ENCODE measurements around the gene MATN4. TPM values are rescaled to one million over a fixed set of nuclear protein-coding genes. Genes with fewer than 3 reads are reported as not detected.

The MATN4 gene
- total and polyA plus RNA-seq, 2 of the 13 experiments (the other 11 are each of a cell fraction or from before 2014, with no cell fraction given): not detected

DNA sequence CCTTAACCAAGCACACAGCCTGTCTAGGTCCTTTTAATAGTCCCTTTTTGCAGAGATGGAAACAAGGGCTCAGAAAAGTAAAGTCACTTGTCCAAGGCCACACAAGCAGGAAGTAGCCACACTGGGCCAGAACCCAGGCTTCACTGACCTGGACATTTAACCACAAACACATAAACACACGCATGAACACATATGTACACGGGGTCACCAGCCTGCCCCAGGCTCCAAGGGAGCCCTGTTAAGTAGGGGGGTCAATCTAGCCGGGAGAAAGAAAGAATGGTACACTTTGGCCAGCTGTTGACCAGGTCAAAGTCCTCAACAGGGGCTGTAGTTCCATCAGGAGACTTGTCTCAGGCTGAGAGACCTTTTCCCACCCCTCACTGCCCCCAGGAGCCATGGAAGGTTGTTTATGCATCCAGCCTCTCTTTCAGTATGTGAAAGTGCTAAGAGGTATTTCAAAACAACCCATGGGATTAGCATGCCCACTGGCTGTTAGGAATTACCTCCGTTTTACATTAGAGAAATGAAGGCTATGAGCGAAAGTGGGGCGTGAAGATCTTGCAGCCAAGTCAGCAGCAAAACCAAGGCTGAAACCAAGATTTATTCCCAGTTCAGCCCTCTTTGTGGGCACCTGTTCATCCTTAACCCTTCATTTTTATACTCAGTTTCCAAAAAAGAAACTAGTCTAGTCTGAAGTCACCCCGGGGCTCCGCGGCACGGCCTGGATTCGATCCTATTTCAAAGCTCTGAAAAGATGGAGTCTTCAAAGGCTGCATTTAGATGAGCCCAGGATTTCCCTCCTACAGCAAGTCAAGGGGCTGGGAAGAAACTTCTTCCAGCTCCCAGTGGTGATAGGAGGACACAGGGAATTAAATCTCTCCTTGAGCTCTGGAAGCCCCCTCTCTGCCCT lies 30.3 kb upstream of the MATN4 start (continued):
- TF ChIP-seq, protein P1, sequence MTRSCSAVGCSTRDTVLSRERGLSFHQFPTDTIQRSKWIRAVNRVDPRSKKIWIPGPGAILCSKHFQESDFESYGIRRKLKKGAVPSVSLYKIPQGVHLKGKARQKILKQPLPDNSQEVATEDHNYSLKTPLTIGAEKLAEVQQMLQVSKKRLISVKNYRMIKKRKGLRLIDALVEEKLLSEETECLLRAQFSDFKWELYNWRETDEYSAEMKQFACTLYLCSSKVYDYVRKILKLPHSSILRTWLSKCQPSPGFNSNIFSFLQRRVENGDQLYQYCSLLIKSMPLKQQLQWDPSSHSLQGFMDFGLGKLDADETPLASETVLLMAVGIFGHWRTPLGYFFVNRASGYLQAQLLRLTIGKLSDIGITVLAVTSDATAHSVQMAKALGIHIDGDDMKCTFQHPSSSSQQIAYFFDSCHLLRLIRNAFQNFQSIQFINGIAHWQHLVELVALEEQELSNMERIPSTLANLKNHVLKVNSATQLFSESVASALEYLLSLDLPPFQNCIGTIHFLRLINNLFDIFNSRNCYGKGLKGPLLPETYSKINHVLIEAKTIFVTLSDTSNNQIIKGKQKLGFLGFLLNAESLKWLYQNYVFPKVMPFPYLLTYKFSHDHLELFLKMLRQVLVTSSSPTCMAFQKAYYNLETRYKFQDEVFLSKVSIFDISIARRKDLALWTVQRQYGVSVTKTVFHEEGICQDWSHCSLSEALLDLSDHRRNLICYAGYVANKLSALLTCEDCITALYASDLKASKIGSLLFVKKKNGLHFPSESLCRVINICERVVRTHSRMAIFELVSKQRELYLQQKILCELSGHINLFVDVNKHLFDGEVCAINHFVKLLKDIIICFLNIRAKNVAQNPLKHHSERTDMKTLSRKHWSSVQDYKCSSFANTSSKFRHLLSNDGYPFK (CRISPR knock-in tag; IDR thresholded peaks at IDR 0.05; ENCODE audit: borderline replicate concordance): no peak; the same call in 1 of the 2 replicates
- TF ChIP-seq HOXA5 (CRISPR knock-in tag; IDR thresholded peaks at IDR 0.05) (peak; percentile 56; the same call in 1 of the 2 replicates), SAFB2 (CRISPR knock-in tag; IDR thresholded peaks at IDR 0.05; ENCODE audit: borderline replicate concordance, low read depth) (peak; percentile 63; the same call in 1 of the 2 replicates), MTA1 (CRISPR knock-in tag; IDR thresholded peaks at IDR 0.05; ENCODE audit: borderline replicate concordance) (peak; percentile 71; the same call in 1 of the 2 replicates), NCOR1 (IDR thresholded peaks at IDR 0.05; ENCODE audit: borderline replicate concordance, low read length) (peak; percentile 87; the same call in 1 of the 2 replicates), ELF1 (CRISPR knock-in tag; IDR thresholded peaks at IDR 0.05) (peak; percentile 60; the same call in 1 of the 2 replicates), SALL1 (CRISPR knock-in tag; IDR thresholded peaks at IDR 0.05) (peak; percentile 84), ZNF547 (CRISPR knock-in tag; IDR thresholded peaks at IDR 0.05) (peak; percentile 21; the same call in 1 of the 2 replicates), ESRRA (CRISPR knock-in tag; IDR thresholded peaks at IDR 0.05; ENCODE audit: low read depth) (no peak), ZKSCAN1 (IDR thresholded peaks at IDR 0.05; ENCODE audit: low read length) (no peak), PHF8 (CRISPR knock-in tag; IDR thresholded peaks at IDR 0.05) (no peak), POLR2G (IDR thresholded peaks at IDR 0.05; ENCODE audit: low read depth, low read length) (no peak; the same call in none of the 2 replicates), ZNF747 (CRISPR knock-in tag; IDR thresholded peaks at IDR 0.05; ENCODE audit: borderline replicate concordance) (peak; percentile 77; the same call in 1 of the 2 replicates), ELF3 (CRISPR knock-in tag; IDR thresholded peaks at IDR 0.05) (peak; percentile 76), POLR2A (IDR thresholded peaks at IDR 0.05; ENCODE audit: insufficient read depth in 1 of 2, low read depth in 2 of 2, low read length in 2 of 2) (no peak), CBFB (CRISPR knock-in tag; IDR thresholded peaks at IDR 0.05) (0 out of 2 replicates have a peak, but pooled peaks have one; percentile 42), FLYWCH1 (CRISPR knock-in tag; IDR thresholded peaks at IDR 0.05) (peak; percentile 72; the same call in 1 of the 2 replicates)
- TF ChIP-seq, protein P2, sequence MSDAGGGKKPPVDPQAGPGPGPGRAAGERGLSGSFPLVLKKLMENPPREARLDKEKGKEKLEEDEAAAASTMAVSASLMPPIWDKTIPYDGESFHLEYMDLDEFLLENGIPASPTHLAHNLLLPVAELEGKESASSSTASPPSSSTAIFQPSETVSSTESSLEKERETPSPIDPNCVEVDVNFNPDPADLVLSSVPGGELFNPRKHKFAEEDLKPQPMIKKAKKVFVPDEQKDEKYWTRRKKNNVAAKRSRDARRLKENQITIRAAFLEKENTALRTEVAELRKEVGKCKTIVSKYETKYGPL (CRISPR knock-in tag; IDR thresholded peaks at IDR 0.05): no peak
- TF ChIP-seq, protein P3, sequence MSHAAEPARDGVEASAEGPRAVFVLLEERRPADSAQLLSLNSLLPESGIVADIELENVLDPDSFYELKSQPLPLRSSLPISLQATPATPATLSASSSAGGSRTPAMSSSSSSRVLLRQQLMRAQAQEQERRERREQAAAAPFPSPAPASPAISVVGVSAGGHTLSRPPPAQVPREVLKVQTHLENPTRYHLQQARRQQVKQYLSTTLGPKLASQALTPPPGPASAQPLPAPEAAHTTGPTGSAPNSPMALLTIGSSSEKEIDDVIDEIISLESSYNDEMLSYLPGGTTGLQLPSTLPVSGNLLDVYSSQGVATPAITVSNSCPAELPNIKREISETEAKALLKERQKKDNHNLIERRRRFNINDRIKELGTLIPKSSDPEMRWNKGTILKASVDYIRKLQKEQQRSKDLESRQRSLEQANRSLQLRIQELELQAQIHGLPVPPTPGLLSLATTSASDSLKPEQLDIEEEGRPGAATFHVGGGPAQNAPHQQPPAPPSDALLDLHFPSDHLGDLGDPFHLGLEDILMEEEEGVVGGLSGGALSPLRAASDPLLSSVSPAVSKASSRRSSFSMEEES (CRISPR knock-in tag; IDR thresholded peaks at IDR 0.05): no peak
- TF ChIP-seq, protein P4, sequence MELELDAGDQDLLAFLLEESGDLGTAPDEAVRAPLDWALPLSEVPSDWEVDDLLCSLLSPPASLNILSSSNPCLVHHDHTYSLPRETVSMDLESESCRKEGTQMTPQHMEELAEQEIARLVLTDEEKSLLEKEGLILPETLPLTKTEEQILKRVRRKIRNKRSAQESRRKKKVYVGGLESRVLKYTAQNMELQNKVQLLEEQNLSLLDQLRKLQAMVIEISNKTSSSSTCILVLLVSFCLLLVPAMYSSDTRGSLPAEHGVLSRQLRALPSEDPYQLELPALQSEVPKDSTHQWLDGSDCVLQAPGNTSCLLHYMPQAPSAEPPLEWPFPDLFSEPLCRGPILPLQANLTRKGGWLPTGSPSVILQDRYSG (CRISPR knock-in tag; IDR thresholded peaks at IDR 0.05): 0 out of 2 replicates have a peak, but pooled peaks have one; percentile 46
- TF ChIP-seq, protein P5, sequence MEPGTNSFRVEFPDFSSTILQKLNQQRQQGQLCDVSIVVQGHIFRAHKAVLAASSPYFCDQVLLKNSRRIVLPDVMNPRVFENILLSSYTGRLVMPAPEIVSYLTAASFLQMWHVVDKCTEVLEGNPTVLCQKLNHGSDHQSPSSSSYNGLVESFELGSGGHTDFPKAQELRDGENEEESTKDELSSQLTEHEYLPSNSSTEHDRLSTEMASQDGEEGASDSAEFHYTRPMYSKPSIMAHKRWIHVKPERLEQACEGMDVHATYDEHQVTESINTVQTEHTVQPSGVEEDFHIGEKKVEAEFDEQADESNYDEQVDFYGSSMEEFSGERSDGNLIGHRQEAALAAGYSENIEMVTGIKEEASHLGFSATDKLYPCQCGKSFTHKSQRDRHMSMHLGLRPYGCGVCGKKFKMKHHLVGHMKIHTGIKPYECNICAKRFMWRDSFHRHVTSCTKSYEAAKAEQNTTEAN (CRISPR knock-in tag; conservative IDR thresholded peaks at IDR 0.05): 0 out of 2 replicates have a peak, but pooled peaks have one; percentile 66
